HepG2 (cell line): Measurements from ENCODE around the gene MVP. TPM values are rescaled to one million over a fixed set of nuclear protein-coding genes. Genes with fewer than 3 reads are reported as not detected.

Experiments used
- ATF2 ChIP-seq: sonication (generic); formaldehyde crosslinking; IDR thresholded peaks from 2 replicates; pipeline ENCODE4 v1.4.0; 2020; ENCODE audit warnings: missing genetic modification reagents
- ATF3 ChIP-seq: sonication (generic); formaldehyde crosslinking; IDR thresholded peaks from 2 replicates; pipeline ENCODE4 v1.4.0; 2020; ENCODE audit warnings: missing genetic modification reagents
- EED ChIP-seq: sonication (generic); formaldehyde crosslinking; IDR thresholded peaks from 2 replicates; pipeline ENCODE4 v1.5.0; 2020; ENCODE audit warnings: mild to moderate bottlenecking, missing genetic modification reagents
- ERF ChIP-seq: IDR thresholded peaks from 2 replicates; pipeline ENCODE4 v1.6.1; 2018; ENCODE audit warnings: missing biosample characterization, missing genetic modification reagents
- GATAD1 ChIP-seq: IDR thresholded peaks from 2 replicates; pipeline ENCODE4 v1.6.1; 2016; ENCODE audit warnings: missing genetic modification reagents, missing compliant biosample characterization
- HNF1A ChIP-seq, 2 experiments: sonication (generic) in 1 of 2; formaldehyde crosslinking in 1 of 2; IDR thresholded peaks; 2 replicates each; pipeline versions ENCODE4 v1.4.0 to v1.6.1; 2016 to 2020; ENCODE audit warnings: borderline replicate concordance in 1 of 2, low read depth in 1 of 2, mild to moderate bottlenecking in 1 of 2, missing genetic modification reagents in 1 of 2
- IKZF5 ChIP-seq: IDR thresholded peaks from 2 replicates; pipeline ENCODE4 v1.6.1; 2018; ENCODE audit warnings: missing genetic modification reagents, mild to moderate bottlenecking, missing compliant biosample characterization
- MLX ChIP-seq: IDR thresholded peaks from 2 replicates; pipeline ENCODE4 v1.6.1; 2016
- SKI ChIP-seq: fragments of 450-650 bp; IDR thresholded peaks from one replicate; pipeline ENCODE4 v1.6.1; 2018; ENCODE audit warnings: mild to moderate bottlenecking; ENCODE audit not compliant: partially characterized antibody
- SUZ12 ChIP-seq: fragments of 150-350 bp; IDR thresholded peaks from 2 replicates; pipeline ENCODE4 v1.6.1; 2014; ENCODE audit warnings: low read depth, low read length
- TBL1XR1 ChIP-seq: fragments of 150-350 bp; IDR thresholded peaks from 2 replicates; pipeline ENCODE4 v1.6.1; 2014; ENCODE audit warnings: borderline replicate concordance, low read length; ENCODE audit not compliant: partially characterized antibody
- TEAD3 ChIP-seq: optimal IDR thresholded peaks from 2 replicates; pipeline ENCODE3; 2016; ENCODE audit warnings: borderline replicate concordance
- ZNF33A ChIP-seq: sonication (generic); formaldehyde crosslinking; IDR thresholded peaks from 2 replicates; pipeline ENCODE4 v1.5.1; 2020; ENCODE audit warnings: missing genetic modification reagents, mild to moderate bottlenecking, moderate library complexity, borderline replicate concordance
- ZNF543 ChIP-seq: sonication (generic); formaldehyde crosslinking; IDR thresholded peaks from 2 replicates; pipeline ENCODE4 v1.4.0; 2020; ENCODE audit warnings: mild to moderate bottlenecking, missing genetic modification reagents
- ZNF607 ChIP-seq: sonication (generic); formaldehyde crosslinking; IDR thresholded peaks from 2 replicates; pipeline ENCODE4 v1.5.1; 2020; ENCODE audit warnings: missing genetic modification reagents, mild to moderate bottlenecking, borderline replicate concordance
- ZNF737 ChIP-seq: sonication (generic); formaldehyde crosslinking; IDR thresholded peaks from 2 replicates; pipeline ENCODE4 v1.5.0; 2020; ENCODE audit warnings: missing genetic modification reagents, mild to moderate bottlenecking, borderline replicate concordance
- ZNF891 ChIP-seq: sonication (generic); formaldehyde crosslinking; IDR thresholded peaks from 2 replicates; pipeline ENCODE4 v1.5.0; 2020; ENCODE audit warnings: mild to moderate bottlenecking, missing genetic modification reagents
- ZSCAN29 ChIP-seq: sonication (generic); formaldehyde crosslinking; conservative IDR thresholded peaks from 2 replicates; pipeline ENCODE4 v1.4.0; 2020; ENCODE audit warnings: mild to moderate bottlenecking, missing genetic modification reagents
- polyA plus RNA-seq, 8 experiments: library from polyadenylated mRNA; depleted of rRNA in 3 of 8; stranded (reverse) in 7 of 8; unstranded in 1 of 8; fragments of >200 nt; fragmentation: Illumina TruSeq in 4 of 8; extraction: Trizol in 4 of 8; gene quantifications; 2 replicates each; pipeline versions ENCODE4 v1.2.1 to v1.2.3, GENCODE V29; 2011 to 2016; ENCODE audit warnings: low read depth in 4 of 8, missing spikeins in 1 of 8, mixed read lengths in 1 of 8; ENCODE audit not compliant: insufficient read depth in 1 of 8
- total RNA-seq, 5 experiments: library from RNA; depleted of rRNA; stranded (reverse); fragments of >200 nt; fragmentation: Illumina TruSeq; extraction: Trizol; gene quantifications; 2 replicates each; pipeline ENCODE4 v1.2.3, GENCODE V29; 2016; ENCODE audit warnings: low read depth in 1 of 5

The MVP gene
- total and polyA plus RNA-seq, 2 of the 13 experiments (the other 11 are each of a cell fraction or from before 2014, with no cell fraction given) = 22.9 to 43.5 TPM

GRCh38 chr16:29848420-29849297 is 28.4 kb downstream of the MVP start (continued):
- TF ChIP-seq IKZF5 (CRISPR knock-in tag) (peak; percentile 75; the same call in 1 of the 2 replicates), SKI (peak; percentile 22), ATF2 (CRISPR knock-in tag) (peak; percentile 74), ZNF543 (CRISPR knock-in tag) (no peak), TBL1XR1 (no peak), TEAD3 (CRISPR knock-in tag) (peak; percentile 41), ZNF737 (CRISPR knock-in tag) (no peak), MLX (CRISPR knock-in tag) (no peak), ZNF607 (CRISPR knock-in tag) (no peak), ZNF891 (CRISPR knock-in tag) (0 out of 2 replicates have a peak, but pooled peaks have one; percentile 37), ERF (CRISPR knock-in tag) (peak; percentile 65; the same call in 1 of the 2 replicates), ZSCAN29 (no peak; the same call in 1 of the 2 replicates), HNF1A (IDR thresholded peaks at IDR 0.05; ENCODE audit: low read depth) (no peak), HNF1A (CRISPR knock-in tag; IDR thresholded peaks at IDR 0.05; ENCODE audit: borderline replicate concordance) (no peak), ZNF33A (CRISPR knock-in tag) (no peak), GATAD1 (0 out of 2 replicates have a peak, but pooled peaks have one; percentile 47), EED (CRISPR knock-in tag) (no peak), SUZ12 (no peak), ATF3 (CRISPR knock-in tag) (peak; percentile 36; the same call in 1 of the 2 replicates)
